DMS 273 (cell line): ENCODE data around the gene GON4L.
"Not testable (repeated sequence)": the region's sequence is repeated elsewhere in the genome, so short reads cannot be mapped to it uniquely, and the experiment has no call there.

Source experiments
- DNase-seq: peaks from one replicate; lab custom pipeline; 2025; ENCODE audit not compliant: unreplicated experiment; lab: John Stamatoyannopoulos, UW

Gene GON4L

DNA sequence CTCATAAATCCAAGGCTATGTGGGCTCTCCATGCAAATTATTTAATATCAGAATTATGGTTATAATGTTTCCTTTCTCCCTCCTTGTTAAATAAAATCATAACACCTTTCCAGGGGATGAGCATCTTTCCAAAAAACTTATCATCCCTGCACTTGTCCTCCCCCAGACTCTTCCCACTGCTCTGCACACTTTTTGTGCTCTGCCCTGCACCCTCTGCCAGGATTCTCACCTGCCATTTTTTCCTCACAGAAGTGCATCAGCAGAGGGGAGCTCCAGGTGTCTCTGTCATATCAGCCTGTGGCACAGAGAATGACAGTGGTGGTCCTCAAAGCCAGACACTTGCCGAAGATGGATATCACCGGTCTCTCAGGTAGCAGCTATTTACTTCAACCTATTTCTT is 23.2 kb upstream of the GON4L start:
- DNase-seq, result no peak

DNA sequence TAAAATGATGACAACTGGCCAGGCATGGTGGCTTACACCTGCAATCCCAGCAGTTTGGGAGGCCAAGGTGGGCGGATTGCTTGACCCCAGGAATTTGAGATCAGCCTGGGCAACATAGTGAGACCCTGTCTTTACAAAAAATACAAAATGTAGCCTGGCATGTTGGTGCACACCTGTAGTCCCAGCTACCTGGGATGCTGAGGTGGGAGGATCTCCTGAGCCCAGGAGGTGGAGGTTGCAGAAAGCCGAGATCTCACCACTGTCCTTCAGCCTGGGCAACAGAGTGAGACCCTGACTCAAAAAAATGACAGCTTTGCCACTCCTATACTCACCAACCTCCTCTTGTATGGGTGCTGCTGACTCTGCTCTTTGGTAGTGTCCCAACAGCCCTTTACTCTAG is 20.9 kb upstream of the GON4L start:
- no peak for DNase-seq

DNA sequence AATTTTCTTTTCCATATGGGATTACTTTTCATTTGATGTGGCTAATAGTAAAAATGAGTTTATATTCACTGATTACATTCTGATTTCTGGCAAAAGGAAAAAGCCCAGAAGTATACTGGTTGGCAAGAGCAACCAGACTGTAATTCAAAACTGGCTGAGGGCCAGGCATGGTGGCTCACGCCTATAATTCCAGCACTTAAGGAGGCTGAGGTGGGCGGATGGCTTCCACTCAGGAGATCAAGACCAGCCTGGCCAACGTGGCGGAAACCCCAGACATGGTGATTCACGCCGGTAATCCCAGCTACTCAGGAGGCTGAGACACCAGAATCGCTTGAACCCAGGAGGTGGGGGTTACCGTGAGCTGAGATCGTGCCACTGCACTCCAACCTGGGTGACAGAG is 16.8 kb upstream of the GON4L start:
- DNase-seq, result peak; percentile 41

DNA sequence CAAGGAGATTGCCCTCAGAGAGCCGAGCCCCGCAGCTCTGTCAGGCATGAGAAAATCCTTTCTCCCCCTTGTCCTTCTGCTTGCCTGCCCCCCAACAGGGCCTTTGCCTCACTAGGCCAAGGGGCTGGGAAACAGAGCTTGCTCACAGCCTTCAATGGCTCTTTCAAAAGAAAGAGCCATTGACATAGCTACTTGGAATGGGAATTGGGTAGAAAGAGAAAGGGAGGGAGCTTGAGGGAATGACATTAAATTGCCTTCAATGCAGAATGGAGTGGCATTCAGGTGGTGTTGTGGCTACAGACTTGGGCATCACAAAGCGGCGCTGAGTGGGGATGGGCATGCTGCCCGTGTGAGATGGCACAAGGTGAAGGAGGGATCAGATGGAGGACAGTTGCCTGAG is 15.5 kb upstream of the GON4L start:
- DNase-seq, result no peak

DNA sequence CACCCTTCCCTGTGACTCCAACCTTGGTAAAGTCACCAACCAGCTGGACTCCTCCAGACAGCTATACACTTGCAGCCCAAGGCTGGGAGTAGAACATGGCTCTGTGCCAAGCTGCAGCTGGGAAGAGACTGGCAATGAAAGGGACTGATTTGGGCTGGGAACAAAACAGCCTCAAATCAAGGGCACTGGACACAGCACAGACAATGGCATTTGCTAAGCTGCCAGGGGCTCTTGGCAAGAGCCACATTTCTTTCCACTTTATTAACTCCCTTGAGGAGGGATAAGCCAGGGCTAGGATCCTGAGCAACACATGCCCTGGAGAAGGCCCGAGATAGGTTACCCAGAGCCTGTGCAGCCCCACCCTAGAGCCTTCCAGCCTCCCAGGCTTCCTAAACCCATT is 14.4 kb upstream of the GON4L start:
- DNase-seq, result peak; percentile 85

DNA sequence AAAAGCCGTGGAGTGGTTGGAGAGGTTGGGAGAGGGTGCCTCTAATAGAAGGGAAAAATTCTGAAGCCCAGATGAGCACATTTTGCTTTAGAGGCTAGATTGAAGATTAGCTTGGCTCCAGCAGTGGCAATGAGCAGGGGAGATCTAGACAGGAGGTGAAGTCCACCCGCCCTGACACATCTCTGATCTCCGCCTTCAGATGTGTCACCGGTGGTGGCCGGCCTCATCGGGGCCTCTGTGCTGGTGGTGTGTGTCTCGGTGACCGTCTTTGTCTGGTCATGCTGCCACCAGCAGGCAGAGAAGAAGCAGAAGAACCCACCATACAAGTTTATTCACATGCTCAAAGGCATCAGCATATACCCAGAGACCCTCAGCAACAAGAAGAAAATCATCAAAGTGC is 10.8 kb upstream of the GON4L start:
- no peak for DNase-seq

DNA sequence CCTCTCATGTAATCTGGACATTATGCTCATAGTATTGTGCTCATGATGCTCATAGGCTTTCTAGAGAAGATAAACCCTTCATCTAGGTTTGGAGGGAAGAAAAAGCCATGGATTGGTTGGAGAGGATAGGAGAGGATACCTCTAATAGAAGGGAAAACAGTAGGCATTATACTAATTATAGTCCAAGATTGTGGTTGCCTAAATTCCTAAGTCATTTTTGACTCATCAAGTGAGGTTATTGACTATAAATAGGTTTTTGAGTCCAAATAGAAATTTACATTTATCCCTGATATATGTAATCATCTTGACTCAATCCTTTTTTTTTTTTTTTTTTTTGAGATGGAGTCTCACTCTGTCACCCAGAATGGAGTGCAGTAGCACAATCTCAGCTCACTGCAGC is 7.4 kb upstream of the GON4L start:
- DNase-seq, result no peak

DNA sequence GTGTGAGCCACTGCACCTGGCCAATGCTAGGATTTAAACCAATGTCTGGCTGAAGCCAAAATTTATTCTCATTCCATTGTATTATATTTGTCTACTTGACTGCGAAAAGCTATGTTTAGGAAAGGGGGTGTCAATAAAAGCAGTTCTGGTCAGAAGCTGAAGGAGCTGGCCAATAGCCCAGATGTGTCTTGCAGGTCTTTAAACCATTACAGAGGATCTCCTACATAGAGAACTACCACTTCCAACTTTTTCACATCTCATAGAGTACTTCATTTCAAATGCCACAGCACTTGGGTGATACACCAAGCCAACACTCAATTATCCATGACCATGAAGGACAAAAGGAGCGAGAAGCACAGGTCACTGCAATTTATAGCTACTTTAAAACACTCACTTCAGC is 4.9 kb upstream of the GON4L start:
- no peak for DNase-seq

DNA sequence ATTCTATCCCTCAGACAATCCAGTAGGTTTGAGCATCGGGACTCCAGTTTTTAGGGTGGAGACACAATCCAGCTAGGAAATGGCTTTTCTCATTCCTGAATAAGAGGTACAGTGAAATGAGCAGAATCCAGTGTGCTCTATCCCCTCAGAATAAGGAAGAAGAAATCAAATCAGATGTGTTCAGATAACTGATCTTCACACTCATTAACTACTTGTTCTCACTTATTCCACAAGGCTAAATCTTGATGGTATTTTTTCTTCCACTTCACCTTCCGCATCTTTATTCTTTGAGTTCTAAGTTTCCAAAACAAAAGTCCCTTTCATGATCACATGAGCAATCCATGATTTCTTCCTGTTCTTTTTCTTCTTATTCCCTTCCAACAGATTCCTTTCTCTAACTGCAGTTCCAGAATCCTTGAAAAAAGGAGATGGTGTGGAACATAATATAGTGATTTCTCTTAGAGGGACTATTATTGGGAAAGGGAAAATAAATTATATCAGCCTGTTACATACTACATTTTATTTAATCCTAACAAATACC is 4.0 kb upstream of the GON4L start:
- DNase-seq, result no peak

DNA sequence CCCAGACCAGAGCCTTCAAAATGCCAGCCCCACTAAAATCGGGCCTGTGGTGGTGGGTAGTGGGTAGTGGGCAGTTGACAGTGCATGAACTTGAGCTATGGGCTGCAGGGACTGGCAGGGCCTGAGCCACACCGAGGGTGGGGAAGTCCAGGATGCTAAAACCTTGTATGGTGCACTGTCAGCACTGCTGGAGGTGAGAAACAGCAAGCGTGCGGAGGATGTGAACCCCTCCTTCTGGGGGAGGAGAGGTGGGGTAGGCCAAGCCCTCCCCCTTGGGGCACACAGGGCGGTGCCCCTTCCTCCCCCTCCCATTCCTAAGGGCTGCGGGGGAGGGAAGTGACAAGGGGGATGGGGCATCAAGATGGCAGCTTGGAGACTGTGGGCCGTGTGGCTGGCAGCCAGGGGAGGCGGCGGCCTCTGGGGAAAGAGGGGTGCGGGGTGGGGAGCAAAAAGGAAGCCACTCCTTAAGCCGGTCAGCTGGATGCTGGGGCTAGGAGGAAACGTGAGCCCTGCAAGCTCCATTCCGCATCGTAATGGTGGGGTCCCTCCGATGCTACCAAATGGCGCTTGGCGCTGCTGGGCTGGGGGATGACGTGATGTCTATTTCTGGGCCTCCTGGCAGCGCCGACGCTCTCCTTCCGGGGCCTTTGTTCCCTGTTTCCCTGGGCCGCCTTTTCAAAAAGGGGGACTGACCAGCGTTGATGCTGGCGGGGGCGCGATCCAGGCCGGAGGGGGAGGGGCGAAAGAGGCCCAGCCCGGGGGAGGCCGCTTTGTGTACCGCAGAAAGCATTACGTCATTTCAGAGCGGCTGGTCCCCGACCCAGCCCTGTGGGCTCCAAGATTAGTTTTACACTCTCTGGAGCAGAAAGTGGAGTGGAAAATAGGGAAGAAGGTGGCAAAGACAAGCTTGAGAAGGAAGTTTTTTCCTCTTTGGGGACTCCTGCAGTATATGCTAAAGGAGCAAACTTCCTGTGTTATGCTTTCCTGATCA is 3.2 kb upstream of the GON4L start:
- DNase-seq, result peak; percentile 92

DNA sequence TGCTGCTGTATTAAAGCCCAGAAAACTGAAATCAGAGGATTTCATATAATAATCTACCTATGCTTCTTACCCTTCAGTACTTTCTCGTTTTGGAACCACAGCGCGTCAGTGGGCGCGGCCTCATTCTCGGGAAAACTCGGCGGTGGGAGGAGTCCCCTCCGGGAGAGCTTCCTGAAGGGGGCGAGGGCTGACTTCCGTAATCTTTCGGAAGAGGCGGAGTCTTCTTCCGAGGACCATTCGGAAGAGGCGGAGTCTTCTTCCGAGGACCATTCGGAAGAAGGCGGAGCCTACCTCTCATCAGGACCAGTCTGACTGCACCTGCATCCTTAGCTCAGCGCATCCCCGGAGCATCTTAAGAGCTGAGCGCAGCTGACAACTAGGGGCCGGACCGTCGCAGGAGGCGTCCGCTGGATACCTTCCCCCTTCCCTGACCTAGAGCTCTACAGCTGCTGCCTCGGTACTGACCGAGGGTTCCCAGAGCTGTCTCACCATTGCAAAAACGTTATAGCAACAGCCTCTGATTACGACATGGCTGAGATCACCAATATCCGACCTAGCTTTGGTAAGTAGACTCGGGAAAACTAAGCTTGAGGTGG is 2.3 kb upstream of the GON4L start, which contains the start of gene SYT11:
Gene SYT11 (plus strand): TSS at position 334 of the 596 bp plus-strand sequence. CDS start 195 bp downstream, at position 529.
- peak; percentile 99 for DNase-seq

DNA sequence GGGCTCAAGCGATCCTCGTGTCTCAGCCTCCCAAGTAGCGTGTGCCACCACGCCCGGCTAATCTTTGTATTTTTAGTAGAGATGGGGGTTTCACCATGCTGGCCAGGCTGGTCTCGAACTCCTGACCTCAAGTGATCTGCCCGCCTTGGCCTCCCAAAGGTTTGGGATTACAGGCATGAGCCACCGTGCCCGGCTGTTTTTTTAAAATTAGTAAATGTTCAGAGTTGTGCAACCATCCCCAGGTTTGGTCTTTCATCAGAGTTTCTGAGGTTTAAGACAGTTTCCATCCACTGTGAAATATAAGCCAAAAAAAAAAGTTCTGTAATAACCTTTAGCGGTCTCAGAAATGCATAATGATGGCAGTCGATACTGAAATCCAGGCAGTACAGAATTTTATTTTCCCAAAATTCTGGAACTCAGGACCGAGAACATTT is 1.8 kb upstream of the GON4L start:
- peak; percentile 77 for DNase-seq

DNA sequence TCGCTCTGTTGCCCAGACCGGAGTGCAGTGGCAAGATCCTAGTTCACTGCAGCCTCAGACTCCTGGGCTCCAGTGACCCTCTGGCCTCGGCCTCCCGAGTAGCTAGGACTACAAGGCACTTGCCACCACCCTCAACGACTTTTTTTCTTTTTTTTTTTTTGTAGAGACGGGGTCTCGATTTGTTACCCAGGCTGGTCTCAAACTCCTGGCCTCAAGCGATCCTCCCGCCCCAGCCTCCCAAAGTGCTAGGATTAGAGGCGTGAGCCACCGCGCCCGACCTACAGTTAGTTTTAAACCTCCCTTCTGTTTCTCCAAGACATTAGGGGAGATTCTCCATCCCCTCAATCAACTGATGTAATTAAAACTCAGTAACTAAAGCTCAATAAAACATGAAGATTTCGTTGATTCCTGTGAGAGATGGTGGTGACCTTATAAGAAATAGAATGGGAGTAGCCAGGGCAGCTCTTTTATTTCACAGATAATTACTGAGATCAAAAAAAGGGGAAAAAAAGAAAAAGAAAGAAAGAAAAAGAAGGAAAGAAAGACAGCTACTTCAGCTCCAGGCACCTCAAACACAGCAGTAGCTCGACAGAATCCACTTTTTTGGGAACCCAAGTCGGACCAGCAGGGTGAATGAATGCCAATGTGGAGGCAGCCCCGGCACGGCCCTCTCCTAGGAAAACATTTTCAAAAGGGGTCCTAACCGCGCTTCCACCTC is 598 bp downstream of the GON4L start:
- DNase-seq, result no peak

DNA sequence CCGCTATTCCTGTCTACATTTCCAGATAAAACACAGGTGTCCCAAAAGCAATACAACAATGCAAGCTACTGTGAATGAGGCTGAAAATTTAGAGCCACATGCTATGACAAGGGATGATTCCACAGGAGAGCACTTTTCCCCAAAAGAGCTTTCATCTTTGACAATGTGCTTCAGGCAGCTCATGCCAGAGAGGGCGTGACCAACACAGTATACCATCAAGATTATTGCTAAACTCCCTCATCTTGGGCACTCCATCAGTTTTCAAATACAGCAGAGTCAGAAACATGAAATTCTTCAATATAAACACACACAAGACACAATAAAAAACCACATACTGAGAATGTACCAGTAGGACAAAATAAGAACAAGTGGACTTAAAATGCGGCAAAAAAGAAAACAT is 6.7 kb downstream of the GON4L start:
- DNase-seq, result no peak

DNA sequence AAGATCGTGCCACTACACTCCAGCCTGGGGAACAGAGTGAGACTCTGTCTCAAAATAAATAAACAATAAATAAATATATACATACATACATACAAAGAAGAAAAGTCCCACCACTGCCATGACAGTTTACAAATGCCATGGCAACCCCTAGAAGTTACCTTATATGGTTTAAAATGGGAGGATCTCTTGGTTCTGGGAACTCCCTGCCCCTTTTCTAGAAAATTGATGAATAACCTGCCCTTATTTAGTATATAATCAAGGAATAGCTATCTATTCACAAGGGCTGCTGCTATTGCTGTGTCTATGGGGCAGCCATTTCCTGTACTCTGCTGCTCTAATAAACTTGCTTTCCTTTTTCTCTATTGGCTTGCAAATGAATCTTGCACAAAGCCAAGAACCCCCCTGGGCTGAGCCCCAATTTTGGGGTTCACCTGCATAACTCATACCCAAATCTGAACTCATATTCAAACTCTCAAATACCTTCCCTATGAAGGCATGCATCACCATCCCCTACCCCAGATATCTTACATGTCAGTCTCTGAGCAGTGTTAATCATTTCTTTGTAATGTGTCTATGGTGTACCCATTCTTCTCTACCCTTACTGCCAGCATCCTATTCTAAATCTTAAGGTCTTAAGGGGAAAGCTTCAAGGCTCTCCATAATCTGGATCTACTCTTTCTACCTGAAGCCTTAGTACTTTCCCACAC is 9.0 kb downstream of the GON4L start:
- DNase-seq, result no peak

DNA sequence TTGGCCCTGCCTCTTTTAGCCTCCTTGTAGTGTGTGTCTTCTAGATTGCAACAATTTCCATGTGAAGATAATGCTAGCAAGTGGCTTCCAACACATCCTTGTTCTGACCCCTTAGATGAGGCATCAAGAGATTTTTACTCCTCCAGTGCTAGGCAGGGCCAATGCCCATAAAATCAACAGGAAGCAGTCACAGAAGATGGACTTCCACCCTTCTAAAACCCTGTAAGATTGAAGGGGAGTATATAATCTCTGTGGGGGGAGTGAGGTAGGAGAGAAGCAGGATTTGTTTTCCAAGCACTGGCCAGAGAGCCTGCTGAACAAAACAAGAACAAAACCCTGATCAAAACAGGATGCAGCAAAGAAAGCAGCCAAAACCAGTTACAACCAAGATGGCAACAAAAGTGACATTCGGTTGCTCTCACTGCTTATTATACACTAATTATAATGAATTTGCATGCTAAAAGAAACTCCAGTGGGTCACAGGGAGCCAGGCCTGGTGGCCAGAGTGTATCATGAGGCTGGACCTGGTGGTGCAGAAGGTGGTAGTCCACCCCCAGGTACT is 12.1 kb downstream of the GON4L start:
- DNase-seq, result no peak

DNA sequence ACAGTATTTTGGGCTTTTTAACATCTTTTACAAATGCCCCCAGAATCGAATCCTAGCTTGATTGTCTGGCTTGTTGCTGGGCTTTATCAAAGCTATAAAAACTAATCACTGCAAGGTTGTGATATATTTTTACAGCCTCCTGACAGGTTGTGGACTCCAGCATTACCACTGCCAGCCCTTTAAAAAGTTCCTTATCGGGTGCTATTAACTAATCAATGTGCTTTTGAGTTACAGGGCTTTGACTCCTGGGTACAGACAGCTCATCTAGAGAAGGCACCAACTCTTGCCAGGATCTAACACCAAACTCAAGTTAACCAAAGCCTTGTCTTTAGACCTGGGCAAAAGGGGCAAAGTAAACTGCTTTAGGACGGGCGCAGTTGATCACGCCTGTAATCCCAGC is 16.6 kb downstream of the GON4L start:
- no peak for DNase-seq

DNA sequence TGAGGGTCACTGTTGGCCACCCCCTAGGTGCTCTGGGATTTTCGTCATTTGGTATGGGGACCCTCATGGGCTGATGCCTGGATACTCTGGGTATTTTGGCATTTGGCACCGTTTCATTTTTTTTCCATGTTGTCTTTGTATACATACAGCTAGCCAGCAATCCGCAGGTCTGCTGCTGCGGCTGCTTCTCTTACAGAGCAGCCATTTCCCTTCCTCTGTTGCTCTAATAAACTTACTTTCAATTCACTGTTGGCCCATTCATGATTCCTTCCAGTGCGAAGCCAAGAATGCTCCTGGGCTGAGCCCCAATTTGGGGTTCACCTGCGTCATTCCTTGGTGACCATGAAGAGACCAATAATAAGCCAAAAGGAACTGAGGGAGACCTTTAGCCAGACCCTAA is 21.5 kb downstream of the GON4L start:
- no peak for DNase-seq

DNA sequence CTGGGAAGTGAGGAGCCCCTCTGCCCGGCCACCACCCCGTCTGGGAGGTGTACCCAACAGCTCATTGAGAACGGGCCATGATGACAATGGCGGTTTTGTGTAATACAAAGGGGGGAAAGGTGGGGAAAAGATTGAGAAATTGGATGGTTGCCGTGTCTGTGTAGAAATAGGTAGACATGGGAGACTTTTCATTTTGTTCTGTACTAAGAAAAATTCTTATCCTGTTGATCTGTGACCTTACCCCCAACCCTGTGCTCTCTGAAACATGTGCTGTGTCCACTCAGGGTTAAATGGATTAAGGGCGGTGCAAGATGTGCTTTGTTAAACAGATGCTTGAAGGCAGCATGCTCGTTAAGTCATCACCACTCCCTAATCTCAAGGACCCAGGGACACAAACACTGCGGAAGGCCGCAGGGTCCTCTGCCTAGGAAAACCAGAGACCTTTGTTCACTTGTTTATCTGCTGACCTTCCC is 22.1 kb downstream of the GON4L start:
- not testable (repeated sequence) for DNase-seq

DNA sequence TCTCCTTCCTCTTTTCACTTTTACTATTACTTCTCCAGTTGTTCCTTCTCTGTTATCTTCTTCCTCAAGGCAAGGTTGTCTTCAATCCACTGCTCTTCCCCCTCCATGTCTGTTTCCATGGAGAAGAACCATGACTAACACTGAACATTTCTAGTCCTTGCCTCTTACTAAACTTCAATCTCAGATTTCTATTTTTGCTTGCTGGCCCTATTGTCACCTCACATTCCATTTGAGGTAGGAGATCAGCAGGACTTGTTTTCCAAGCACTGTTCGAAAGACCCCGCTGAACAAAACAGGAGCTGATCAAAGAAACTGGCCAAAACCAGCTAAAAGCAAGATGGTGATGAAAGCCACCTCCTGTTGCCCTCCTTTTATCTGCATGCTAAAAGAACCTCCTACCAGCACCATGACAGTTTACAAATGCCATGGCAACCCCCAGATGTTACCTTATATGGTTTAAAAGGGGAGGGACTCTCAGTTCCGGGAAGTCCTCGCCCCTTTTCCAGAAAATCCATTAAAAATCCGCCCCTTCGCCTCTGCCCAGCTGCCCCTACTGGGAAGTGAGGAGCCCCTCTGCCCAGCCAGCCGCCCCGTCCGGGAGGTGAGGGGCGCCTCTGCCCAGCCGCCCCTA is 22.6 kb downstream of the GON4L start:
- DNase-seq, result peak; percentile 22
